Measurements from ENCODE around the gene PADI2. TPM values are rescaled to one million over a fixed set of nuclear protein-coding genes. Genes with fewer than 3 reads are reported as not detected.

PADI2 gene
- total RNA-seq, 4 donors from 2014 or later, result 2.2 to 26.7 (median 15.3) TPM

- 71 to 80% methylated on average over 10 of the region's 10 CpGs for WGBS, 2 donors
Observed at GRCh38 chr1:17084787-17085186, 34.5 kb downstream of the PADI2 start.

DNA sequence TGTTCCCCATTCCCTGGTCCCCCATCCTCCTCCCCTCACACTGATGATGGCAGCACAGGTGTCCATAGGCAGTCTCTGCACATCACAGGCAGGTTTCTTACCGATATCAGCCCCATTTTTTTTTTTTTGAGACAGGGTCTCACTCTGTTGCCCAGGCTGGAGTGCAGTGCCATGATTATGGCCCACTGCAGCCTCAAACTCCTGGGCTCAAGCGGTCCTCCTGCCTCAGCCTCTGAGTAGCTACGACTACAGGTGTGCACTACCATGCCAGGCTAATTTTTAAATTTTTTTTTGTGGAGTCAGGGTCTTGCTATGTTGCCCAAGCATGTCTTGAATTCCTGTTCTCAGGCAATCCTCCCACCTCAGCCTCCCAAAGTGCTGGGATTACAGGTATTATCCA lies 36.5 kb downstream of the PADI2 start:
- 89 to 90% methylated on average over 3 of the region's 3 CpGs for WGBS, 2 donors
- H3K4me3 ChIP-seq (ENCODE audit: low read depth, poor library complexity, severe bottlenecking), result no peak overlapping the region
- intact Hi-C loops (cut with DNase I; ENCODE audit: low total_unique reads), result no loop called here
- DNase-seq (ENCODE audit: low spot score in 2 of 2), result no peak
- no peak for TF ChIP-seq CTCF (IDR thresholded peaks at IDR 0.05)

More at GRCh38 chr1:17084787-17085186, 34.5 kb downstream of the PADI2 start:
- intact Hi-C loops (cut with DNase I; ENCODE audit: low total_unique reads), result no loop called here
- DNase-seq (ENCODE audit: low spot score in 2 of 2), result no peak
- TF ChIP-seq POLR2A (IDR thresholded peaks at IDR 0.05) (no peak), CTCF (IDR thresholded peaks at IDR 0.05) (no peak)
- no peak overlapping the region for H3K4me3 ChIP-seq (ENCODE audit: low read depth, poor library complexity, severe bottlenecking)

DNA sequence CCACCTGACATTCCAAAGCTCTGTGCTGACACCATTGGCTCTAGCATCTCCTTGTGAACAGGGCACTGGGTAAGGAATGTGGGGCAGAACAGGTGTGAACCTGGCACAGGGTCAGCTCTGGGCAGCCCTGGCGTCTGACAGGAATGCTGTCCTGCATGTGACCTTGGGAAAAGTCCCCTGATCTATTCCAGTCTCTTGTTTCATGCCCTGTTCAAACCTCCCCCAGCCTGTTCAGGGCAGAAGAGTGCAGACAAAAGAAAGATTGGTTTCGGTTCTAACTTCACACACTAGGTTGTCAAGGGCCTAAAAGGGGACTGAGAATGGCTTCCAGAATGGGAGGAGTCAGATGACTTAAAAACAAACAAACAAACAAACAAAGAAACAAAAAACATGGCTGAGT lies 37.8 kb downstream of the PADI2 start:
- no peak for TF ChIP-seq POLR2A (IDR thresholded peaks at IDR 0.05)
- no peak for TF ChIP-seq CTCF (IDR thresholded peaks at IDR 0.05)
- 47 to 72% methylated on average over 2 of the region's 2 CpGs for WGBS, 2 donors
- no peak overlapping the region for H3K4me3 ChIP-seq (ENCODE audit: low read depth, poor library complexity, severe bottlenecking)

GRCh38 chr1:17080880-17081279 lies 38.4 kb downstream of the PADI2 start:
- no peak for DNase-seq (ENCODE audit: low spot score in 2 of 2)
- intact Hi-C loops (cut with DNase I; ENCODE audit: low total_unique reads), result no loop called here
- 57 to 63% methylated on average over 4 of the region's 4 CpGs for WGBS, 2 donors
- TF ChIP-seq CTCF (IDR thresholded peaks at IDR 0.05) (no peak), POLR2A (IDR thresholded peaks at IDR 0.05) (no peak)
- H3K4me3 ChIP-seq (ENCODE audit: low read depth, poor library complexity, severe bottlenecking), result no peak overlapping the region

More for the DNA sequence above, 37.8 kb downstream of the PADI2 start:
- intact Hi-C loops (cut with DNase I; ENCODE audit: low total_unique reads), result no loop called here
- DNase-seq (ENCODE audit: low spot score in 2 of 2), result no peak

- intact Hi-C loops (cut with DNase I; ENCODE audit: low total_unique reads), result no loop called here
- WGBS, 2 donors, result 80 to 87% methylated on average over 8 of the region's 8 CpGs
- no peak for DNase-seq (ENCODE audit: low spot score in 2 of 2)
- TF ChIP-seq POLR2A (IDR thresholded peaks at IDR 0.05), result no peak
- TF ChIP-seq CTCF (IDR thresholded peaks at IDR 0.05), result no peak
- H3K4me3 ChIP-seq (ENCODE audit: low read depth, poor library complexity, severe bottlenecking), result no peak overlapping the region
Observed at GRCh38 chr1:17080085-17080759, 39.0 kb downstream of the PADI2 start.
